Activated CD4-positive, alpha-beta T cell treated with anti-CD3 and anti-CD28 coated beads, Interleukin-2, amount 10 ng/mL, durations not matched to agents 7 days and 5 days (primary cell): ENCODE measurements around the gene VEGFB. TPM values are rescaled to one million over a fixed set of nuclear protein-coding genes. Genes with fewer than 3 reads are reported as not detected.

Source experiments
- CTCF ChIA-PET: fragments of 350-600 bp; sonication (Branson Sonifier 250); formaldehyde crosslinking; loops from one replicate; lab custom pipeline; 2021; ENCODE audit warnings: antibody characterized with exemption; lab: Charles Lee
- POLR2A ChIA-PET: fragments of 350-600 bp; sonication (Branson Sonifier 250); formaldehyde crosslinking; loops from one replicate; lab custom pipeline; 2021; ENCODE audit warnings: antibody characterized with exemption; lab: Charles Lee
- DNase-seq: peaks from one replicate; pipeline ENCODE4 v3.0.0-alpha.2; 2020
- H3K27ac Mint-ChIP-seq: one replicate; pipeline ENCODE4 v1.8.0; 2021; ENCODE audit warnings: mild to moderate bottlenecking, moderate library complexity, mixed read lengths
- H3K27me3 Mint-ChIP-seq: one replicate; pipeline ENCODE4 v1.8.0; 2021; ENCODE audit warnings: mixed read lengths
- H3K36me3 Mint-ChIP-seq: one replicate; pipeline ENCODE4 v1.8.0; 2021; ENCODE audit warnings: low read depth, mixed read lengths
- H3K4me1 Mint-ChIP-seq: one replicate; pipeline ENCODE4 v1.8.0; 2021; ENCODE audit warnings: mixed read lengths
- H3K4me3 Mint-ChIP-seq: one replicate; pipeline ENCODE4 v1.8.0; 2021; ENCODE audit warnings: mild to moderate bottlenecking, moderate library complexity, mixed read lengths
- H3K9me3 Mint-ChIP-seq: one replicate; pipeline ENCODE4 v1.8.0; 2021; ENCODE audit warnings: mixed read lengths
- total RNA-seq, 2 experiments: library from RNA; stranded (reverse); gene quantifications; one replicate each; pipeline ENCODE4 v1.2.3, GENCODE V29; 2021

The VEGFB gene
- total RNA-seq, 2 experiments from 2014 or later: 51.1 to 60.3 TPM

DNA sequence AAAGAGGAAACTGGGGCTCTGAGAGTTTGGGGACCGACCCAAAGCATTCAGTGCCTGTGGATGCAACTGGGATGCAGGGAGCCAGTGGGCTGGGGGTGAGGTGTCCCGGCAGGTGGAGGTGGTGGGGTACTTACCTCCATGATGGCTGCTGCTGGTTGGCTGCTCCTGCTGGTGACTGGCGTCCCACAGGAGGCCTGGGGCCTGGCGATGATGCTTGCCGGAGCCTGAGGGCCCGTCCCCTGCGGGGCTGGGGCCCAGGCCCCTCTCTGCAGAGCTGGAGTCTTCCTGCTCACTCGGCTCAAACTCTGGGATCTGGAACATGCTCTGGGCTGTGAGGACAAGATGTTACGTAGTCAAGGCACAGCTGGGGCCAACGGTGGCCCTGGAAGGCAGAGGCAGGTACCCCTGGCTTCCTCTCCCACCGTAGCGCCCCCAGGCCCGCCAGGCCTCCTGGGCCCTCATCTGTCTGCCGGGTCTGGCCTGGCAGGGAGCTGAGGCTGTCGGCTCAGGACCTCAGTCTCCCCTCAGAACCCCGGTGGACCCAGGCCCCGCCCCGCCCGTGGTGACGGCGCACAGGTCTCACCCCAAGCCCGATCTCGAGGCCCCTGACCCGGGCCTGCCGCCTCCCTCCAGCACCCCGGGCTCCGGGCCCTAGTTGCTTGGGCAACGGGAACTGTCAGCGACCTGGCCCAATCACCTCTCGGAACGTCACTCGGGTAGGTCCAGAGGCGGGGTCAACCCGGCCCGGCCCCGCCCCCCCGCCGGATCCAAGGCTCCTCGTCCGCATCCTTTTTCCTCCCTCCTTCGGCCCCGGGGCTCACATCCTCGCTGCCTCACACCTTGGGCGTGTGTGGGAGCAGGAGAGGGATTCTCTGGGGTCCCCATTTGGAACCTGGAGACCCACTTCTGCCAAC lies 49.9 kb downstream of the VEGFB start, which contains the start of gene BAD:
BAD (minus strand) TSS at position 618 of the 914 bp plus-strand sequence; CDS start at position 321, 297 bp downstream.
- Mint-ChIP-seq H3K4me3 (peak within 1 kb of the TSS; percentile 82), H3K27me3 (peaks cover 1% of the 10 kb centered on the region), H3K9me3 (no peaks in the 10 kb centered on the region), H3K27ac (peak within 1 kb of the TSS; percentile 91), H3K4me1 (peaks cover 30% of the 10 kb centered on the region), H3K36me3 (peaks cover 14% of the 10 kb centered on the region)
- ChIA-PET POLR2A (interaction anchor here (1.0 to 1.2 kb wide), 2 partner anchors 15 to 33 kb away, joined by 4 to 5 read pairs; partner anchors contain the start of genes PRDX5 and TRMT112), CTCF (interaction anchor here (0.6 to 10.4 kb wide), 14 partner anchors 8 to 80 kb away, joined by 3 to 92 read pairs (median 4); partner anchors contain the start of genes CATSPERZ, ESRRA, FERMT3 and PLCB3)
- DNase-seq: peak; percentile 95

DNA sequence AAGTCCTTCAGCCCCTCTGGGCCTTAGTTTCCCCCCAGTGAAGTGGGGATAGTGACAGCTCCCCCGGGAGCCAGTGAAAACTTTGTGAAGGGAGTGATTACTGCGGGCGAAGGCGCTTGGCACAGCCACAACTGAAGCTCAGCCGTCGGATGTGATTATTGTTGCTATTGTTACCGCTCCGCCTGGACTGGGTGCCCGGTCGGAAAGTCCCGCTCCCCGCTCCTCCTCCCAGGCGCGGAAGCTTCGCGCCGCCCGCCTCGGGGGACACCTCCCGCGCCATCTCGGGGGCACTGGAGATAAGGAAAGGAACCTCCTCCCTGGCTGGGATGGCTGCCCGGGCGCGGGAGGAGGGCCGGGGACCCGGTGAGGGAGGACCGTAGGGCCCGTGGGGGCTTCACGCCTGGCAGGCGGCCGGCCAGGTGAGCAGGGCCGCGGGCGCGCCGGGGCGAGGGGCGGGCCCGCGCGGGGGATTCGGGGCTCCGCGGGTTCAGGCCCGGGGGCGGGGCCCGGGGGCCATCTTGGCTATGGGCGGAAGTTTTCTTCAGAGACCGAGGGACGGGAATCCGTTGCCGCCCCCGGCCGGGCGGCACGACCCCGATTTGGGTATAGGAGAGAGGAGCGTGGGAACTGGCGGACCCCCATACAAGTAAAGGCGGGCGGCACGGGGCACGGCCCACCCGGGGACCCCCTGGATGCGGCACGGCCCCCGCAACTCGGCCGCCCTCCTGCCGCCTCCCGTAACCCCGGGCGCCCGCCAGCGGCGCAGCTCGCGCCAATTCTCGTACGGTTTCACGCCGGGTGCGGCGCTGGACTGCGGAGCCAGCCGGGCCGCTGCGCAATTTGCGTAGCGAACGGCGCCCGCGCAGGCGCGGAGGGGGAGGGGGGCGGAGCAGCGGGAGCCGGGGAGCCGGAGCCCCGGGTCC lies 50.8 kb downstream of the VEGFB start, which contains the start of gene GPR137:
GPR137 (plus strand) TSS at position 887 of the 923 bp plus-strand sequence. CDS start 677 bp downstream, outside the sequence.
- H3K9me3 Mint-ChIP-seq: no peaks in the 10 kb centered on the region
- ChIA-PET POLR2A (interaction anchor here (0.6 to 1.2 kb wide), 3 partner anchors 16 to 34 kb away, joined by 3 to 5 read pairs (median 4); partner anchors contain the start of genes PRDX5 and TRMT112), CTCF (interaction anchor here (0.7 to 10.4 kb wide), 11 partner anchors 9 to 81 kb away, joined by 3 to 92 read pairs (median 6); partner anchors contain the start of genes CATSPERZ, ESRRA and PLCB3)
- peak within 1 kb of the TSS; percentile 83 for H3K4me3 Mint-ChIP-seq
- peak; percentile 88 for DNase-seq
- peak within 1 kb of the TSS; percentile 91 for H3K27ac Mint-ChIP-seq
- peaks cover 14% of the 10 kb centered on the region for H3K36me3 Mint-ChIP-seq
- peaks cover 30% of the 10 kb centered on the region for H3K4me1 Mint-ChIP-seq
- peaks cover 4% of the 10 kb centered on the region for H3K27me3 Mint-ChIP-seq

DNA sequence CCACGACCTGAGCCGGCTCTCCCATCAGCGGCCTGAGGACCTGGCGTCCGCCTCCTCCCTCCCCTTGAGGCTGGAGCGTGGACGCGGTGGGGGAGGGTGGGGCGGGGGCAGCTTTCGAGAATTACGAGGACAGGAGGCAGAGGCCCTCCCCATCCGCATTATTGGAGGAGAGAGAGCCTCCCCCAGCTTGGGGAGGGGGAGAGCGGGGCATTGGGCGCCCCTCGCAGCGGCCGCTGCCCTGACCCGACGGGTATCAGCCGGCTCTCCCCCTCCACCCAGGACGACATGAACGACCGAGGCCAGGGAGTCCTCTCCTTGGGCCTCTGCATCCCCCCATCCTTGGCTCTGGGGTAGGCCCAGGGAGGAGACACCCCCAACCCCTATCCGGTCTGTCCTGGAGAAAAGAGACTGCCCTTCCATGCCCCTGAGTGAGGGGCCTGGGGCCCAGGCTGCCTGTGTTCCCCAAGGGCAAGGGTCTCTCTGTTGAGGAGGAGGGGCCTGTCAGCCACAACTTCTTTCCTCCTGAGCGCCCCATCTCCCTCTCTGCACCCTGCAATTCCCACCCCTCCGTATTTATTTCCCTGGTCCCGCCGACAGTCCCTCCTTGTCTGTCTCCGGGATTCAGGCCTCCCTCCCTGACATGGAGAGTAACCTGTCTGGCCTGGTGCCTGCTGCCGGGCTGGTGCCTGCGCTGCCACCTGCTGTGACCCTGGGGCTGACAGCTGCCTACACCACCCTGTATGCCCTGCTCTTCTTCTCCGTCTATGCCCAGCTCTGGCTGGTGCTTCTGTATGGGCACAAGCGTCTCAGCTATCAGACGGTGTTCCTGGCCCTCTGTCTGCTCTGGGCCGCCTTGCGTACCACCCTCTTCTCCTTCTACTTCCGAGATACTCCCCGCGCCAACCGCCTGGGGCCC lies 51.8 kb downstream of the VEGFB start:
- Mint-ChIP-seq H3K4me3 (peak overlapping the region; percentile 83), H3K4me1 (peaks cover 34% of the 10 kb centered on the region), H3K27me3 (peaks cover 13% of the 10 kb centered on the region), H3K9me3 (no peaks in the 10 kb centered on the region), H3K27ac (peak overlapping the region; percentile 77), H3K36me3 (peaks cover 14% of the 10 kb centered on the region)
- peak; percentile 48 for DNase-seq
- POLR2A ChIA-PET: interaction anchor here (0.6 kb wide), 1 partner anchor 35 kb away, joined by 3 read pairs; no protein-coding TSS in a partner anchor
- CTCF ChIA-PET: interaction anchor here (0.5 to 10.4 kb wide), 6 partner anchors 12 to 1016 kb away, joined by 4 to 92 read pairs (median 8); partner anchors contain the start of genes CATSPERZ and ESRRA

DNA sequence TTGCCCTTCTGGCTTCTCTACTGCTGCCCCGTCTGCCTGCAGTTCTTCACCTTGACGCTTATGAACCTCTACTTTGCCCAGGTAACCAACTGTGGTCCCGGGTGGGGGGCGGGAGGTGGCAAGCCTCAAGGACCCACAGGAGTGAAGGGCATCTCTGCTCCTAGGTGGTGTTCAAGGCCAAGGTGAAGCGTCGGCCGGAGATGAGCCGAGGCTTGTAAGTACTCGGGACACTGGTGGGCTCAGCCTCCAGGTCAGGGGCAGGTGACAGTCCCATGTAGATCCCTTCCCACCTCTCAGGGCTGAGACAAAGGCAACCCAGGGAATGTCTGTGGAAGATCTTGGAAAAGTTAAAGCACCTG lies 52.4 kb downstream of the VEGFB start:
- peaks cover 13% of the 10 kb centered on the region for H3K27me3 Mint-ChIP-seq
- H3K4me3 Mint-ChIP-seq: peak overlapping the region; percentile 83
- H3K27ac Mint-ChIP-seq: peak overlapping the region; percentile 77
- H3K9me3 Mint-ChIP-seq: no peaks in the 10 kb centered on the region
- H3K4me1 Mint-ChIP-seq: peaks cover 30% of the 10 kb centered on the region
- CTCF ChIA-PET: interaction anchor here (0.5 to 10.4 kb wide), 6 partner anchors 8 to 1015 kb away, joined by 4 to 92 read pairs (median 6); partner anchors contain the start of genes CATSPERZ and ESRRA
- no peak for DNase-seq
- peaks cover 10% of the 10 kb centered on the region for H3K36me3 Mint-ChIP-seq
- POLR2A ChIA-PET: no interaction called here

DNA sequence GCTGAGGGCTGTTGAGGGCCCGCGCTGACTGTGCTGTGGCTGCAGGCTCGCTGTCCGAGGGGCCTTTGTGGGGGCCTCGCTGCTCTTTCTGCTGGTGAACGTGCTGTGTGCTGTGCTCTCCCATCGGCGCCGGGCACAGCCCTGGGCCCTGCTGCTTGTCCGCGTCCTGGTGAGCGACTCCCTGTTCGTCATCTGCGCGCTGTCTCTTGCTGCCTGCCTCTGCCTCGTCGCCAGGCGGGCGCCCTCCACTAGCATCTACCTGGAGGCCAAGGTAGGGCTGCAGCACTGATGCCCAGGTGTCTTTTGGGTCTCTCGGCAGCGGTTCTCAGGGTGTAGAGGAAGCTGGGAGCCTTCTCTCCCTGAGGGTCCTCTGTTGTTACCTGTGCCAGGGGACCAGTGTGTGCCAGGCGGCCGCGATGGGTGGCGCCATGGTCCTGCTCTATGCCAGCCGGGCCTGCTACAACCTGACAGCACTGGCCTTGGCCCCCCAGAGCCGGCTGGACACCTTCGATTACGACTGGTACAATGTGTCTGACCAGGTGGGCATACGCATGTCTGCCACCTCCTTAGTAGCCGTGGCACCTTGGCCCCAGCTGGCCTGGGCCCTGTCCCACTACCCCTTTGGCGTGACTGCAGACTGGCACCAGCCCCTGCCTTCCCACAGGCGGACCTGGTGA lies 53.4 kb downstream of the VEGFB start:
- ChIA-PET CTCF (interaction anchor here (10.4 kb wide), 1 partner anchor 15 kb away, joined by 92 read pairs; the partner anchor contains the start of genes CATSPERZ and ESRRA), POLR2A (no interaction called here)
- DNase-seq: no peak
- H3K4me1 Mint-ChIP-seq: peaks cover 30% of the 10 kb centered on the region
- H3K9me3 Mint-ChIP-seq: no peaks in the 10 kb centered on the region
- peaks cover 17% of the 10 kb centered on the region for H3K27me3 Mint-ChIP-seq
- no peak overlapping the region for H3K27ac Mint-ChIP-seq
- peaks cover 7% of the 10 kb centered on the region for H3K36me3 Mint-ChIP-seq
- peak overlapping the region; percentile 15 for H3K4me3 Mint-ChIP-seq

DNA sequence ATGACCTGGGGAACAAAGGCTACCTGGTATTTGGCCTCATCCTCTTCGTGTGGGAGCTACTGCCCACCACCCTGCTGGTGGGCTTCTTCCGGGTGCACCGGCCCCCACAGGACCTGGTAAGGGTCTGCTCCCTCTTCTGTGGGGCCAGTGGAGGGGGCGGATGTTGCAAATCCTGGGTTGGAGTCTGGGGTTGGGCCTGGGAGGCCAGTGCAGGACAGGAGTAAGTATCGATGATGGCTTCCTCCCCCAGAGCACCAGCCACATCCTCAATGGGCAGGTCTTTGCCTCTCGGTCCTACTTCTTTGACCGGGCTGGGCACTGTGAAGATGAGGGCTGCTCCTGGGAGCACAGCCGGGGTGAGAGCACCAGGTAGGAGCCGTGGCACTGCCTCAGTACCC lies 54.0 kb downstream of the VEGFB start:
- peaks cover 26% of the 10 kb centered on the region for H3K4me1 Mint-ChIP-seq
- ChIA-PET POLR2A (no interaction called here), CTCF (interaction anchor here (10.4 kb wide), 1 partner anchor 15 kb away, joined by 92 read pairs; the partner anchor contains the start of genes CATSPERZ and ESRRA)
- H3K4me3 Mint-ChIP-seq: no peak overlapping the region
- no peak overlapping the region for H3K27ac Mint-ChIP-seq
- H3K27me3 Mint-ChIP-seq: peaks cover 22% of the 10 kb centered on the region
- no peaks in the 10 kb centered on the region for H3K9me3 Mint-ChIP-seq
- no peak for DNase-seq
- H3K36me3 Mint-ChIP-seq: peaks cover 4% of the 10 kb centered on the region

Other genes starting within 250 kb of the VEGFB start
- gene OTUB1, start 248.1 kb upstream of the VEGFB start, total RNA-seq: 100 to 1,000 TPM in 1 of 2 experiments, 10 to 100 TPM in 1; 94.8 to 102 TPM
- gene FLRT1, start 198.7 kb upstream of the VEGFB start, total RNA-seq: not detected
- gene MACROD1, start 68.5 kb upstream of the VEGFB start, total RNA-seq: 10 to 100 TPM in 1 of 2 experiments, 1 to 10 TPM in 1; 9.2 to 11.6 TPM
- gene STIP1, start 48.4 kb upstream of the VEGFB start, total RNA-seq: 100 to 1,000 TPM; 211 to 213 TPM
- 100 to 1,000 TPM; 190 to 207 TPM for gene FERMT3, start 27.9 kb upstream of the VEGFB start, total RNA-seq
- gene TRPT1, start 8.4 kb upstream of the VEGFB start, total RNA-seq: 10 to 100 TPM; 20.0 to 26.5 TPM
- 10 to 100 TPM; 70.2 to 82.1 TPM for gene NUDT22, start 8.3 kb upstream of the VEGFB start, total RNA-seq
- 10 to 100 TPM; 39.5 to 40.5 TPM for gene DNAJC4, start 4.0 kb upstream of the VEGFB start, total RNA-seq
- 10 to 100 TPM; 21.9 to 24.8 TPM for gene FKBP2, start 6.5 kb downstream of the VEGFB start, total RNA-seq
- gene PPP1R14B, start 12.4 kb downstream of the VEGFB start, total RNA-seq: 10 to 100 TPM; 81.1 to 86.0 TPM
- gene PLCB3, start 16.9 kb downstream of the VEGFB start, total RNA-seq: 10 to 100 TPM; 11.6 to 12.4 TPM
- 10 to 100 TPM; 32.0 to 34.2 TPM for gene BAD, start 50.1 kb downstream of the VEGFB start, total RNA-seq
- 10 to 100 TPM; 24.6 to 32.2 TPM for gene GPR137, start 51.3 kb downstream of the VEGFB start, total RNA-seq
- gene KCNK4, start 56.7 kb downstream of the VEGFB start, total RNA-seq: not detected
- gene CATSPERZ, start 65.8 kb downstream of the VEGFB start, total RNA-seq: not detected
- 10 to 100 TPM; 24.8 to 32.0 TPM for gene ESRRA, start 70.9 kb downstream of the VEGFB start, total RNA-seq
- gene TRMT112, start 83.0 kb downstream of the VEGFB start, total RNA-seq: 100 to 1,000 TPM; 160 to 171 TPM
- gene PRDX5, start 83.5 kb downstream of the VEGFB start, total RNA-seq: 100 to 1,000 TPM in 1 of 2 experiments, 10 to 100 TPM in 1; 97.4 to 106 TPM
- gene CCDC88B, start 105.6 kb downstream of the VEGFB start, total RNA-seq: 100 to 1,000 TPM; 103 to 127 TPM
- gene RPS6KA4, start 124.6 kb downstream of the VEGFB start, total RNA-seq: 10 to 100 TPM; 31.0 to 43.0 TPM